Fibroblast of mammary gland (primary cell): ENCODE results near the gene CARD9.
"Not testable (repeated sequence)": the region's sequence is repeated elsewhere in the genome, so short reads cannot be mapped to it uniquely, and the experiment has no call there.

Source experiments
- DNase-seq: peaks from one replicate; pipeline ENCODE4 v3.0.0-alpha.2; 2010; ENCODE audit warnings: low read depth
- H3K4me3 ChIP-seq: 2 replicates; pipeline ENCODE4 v1.5.1; 2011; ENCODE audit warnings: low read depth, mild to moderate bottlenecking, low read length, moderate library complexity; ENCODE audit not compliant: control insufficient read depth
- TF ChIP-seq, protein P1 (sequence below): conservative IDR thresholded peaks from 2 replicates; pipeline ENCODE4 v1.5.1; 2011; ENCODE audit warnings: low read depth, low read length, inconsistent platforms; ENCODE audit not compliant: control insufficient read depth, insufficient read depth

Gene CARD9

DNA sequence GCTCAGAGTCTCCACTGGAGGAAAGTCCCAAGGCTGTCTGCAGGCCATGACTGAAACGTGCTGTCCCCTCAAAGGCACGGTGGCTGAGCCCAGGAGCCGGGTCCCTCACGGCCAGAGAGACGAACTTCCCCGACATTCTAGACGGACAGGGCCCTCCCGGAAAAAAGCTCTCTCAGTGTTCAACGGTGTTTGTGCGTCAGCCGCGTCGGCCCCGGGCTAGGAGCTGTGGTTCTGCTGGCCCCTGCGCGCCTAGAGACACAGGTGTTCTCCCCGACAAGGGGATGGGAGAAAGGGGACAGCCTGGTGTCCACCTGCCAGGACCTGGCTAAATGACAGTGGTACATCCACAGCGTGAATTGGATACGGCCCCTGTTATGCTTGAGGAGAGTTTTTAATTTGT lies 51.9 kb downstream of the CARD9 start:
- H3K4me3 ChIP-seq, result no peak overlapping the region
- no peak for DNase-seq
- TF ChIP-seq, protein P1, sequence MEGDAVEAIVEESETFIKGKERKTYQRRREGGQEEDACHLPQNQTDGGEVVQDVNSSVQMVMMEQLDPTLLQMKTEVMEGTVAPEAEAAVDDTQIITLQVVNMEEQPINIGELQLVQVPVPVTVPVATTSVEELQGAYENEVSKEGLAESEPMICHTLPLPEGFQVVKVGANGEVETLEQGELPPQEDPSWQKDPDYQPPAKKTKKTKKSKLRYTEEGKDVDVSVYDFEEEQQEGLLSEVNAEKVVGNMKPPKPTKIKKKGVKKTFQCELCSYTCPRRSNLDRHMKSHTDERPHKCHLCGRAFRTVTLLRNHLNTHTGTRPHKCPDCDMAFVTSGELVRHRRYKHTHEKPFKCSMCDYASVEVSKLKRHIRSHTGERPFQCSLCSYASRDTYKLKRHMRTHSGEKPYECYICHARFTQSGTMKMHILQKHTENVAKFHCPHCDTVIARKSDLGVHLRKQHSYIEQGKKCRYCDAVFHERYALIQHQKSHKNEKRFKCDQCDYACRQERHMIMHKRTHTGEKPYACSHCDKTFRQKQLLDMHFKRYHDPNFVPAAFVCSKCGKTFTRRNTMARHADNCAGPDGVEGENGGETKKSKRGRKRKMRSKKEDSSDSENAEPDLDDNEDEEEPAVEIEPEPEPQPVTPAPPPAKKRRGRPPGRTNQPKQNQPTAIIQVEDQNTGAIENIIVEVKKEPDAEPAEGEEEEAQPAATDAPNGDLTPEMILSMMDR, result no peak

DNA sequence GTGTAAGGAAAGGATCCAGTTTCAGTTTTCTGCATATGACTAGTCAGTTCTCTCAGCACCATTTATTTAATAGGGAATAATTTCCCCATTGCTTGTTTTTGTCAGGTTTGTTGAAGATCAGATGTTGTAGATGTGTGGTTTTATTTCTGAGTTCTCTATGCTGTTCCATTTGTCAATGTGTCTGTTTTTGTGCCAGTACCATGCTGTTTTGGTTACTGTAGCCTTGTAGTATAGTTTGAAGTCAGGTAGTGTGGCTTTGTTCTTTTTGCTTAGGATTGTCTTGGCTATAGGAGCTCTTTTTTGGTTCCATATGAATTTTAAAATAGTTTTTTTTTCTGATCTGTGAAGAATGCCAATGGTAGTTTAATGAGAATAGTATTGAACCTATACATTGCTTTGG lies 52.5 kb downstream of the CARD9 start:
- H3K4me3 ChIP-seq, DNase-seq: not testable (repeated sequence)

GRCh38 chr9:136319955-136320354 lies 53.5 kb downstream of the CARD9 start:
- not testable (repeated sequence) for H3K4me3 ChIP-seq, DNase-seq

GRCh38 chr9:136319244-136319643 lies 54.2 kb downstream of the CARD9 start:
- not testable (repeated sequence) for H3K4me3 ChIP-seq, DNase-seq

GRCh38 chr9:136318776-136319241 lies 54.7 kb downstream of the CARD9 start:
- no peak overlapping the region for H3K4me3 ChIP-seq
- DNase-seq, result no peak
- TF ChIP-seq, protein P1, result no peak

DNA sequence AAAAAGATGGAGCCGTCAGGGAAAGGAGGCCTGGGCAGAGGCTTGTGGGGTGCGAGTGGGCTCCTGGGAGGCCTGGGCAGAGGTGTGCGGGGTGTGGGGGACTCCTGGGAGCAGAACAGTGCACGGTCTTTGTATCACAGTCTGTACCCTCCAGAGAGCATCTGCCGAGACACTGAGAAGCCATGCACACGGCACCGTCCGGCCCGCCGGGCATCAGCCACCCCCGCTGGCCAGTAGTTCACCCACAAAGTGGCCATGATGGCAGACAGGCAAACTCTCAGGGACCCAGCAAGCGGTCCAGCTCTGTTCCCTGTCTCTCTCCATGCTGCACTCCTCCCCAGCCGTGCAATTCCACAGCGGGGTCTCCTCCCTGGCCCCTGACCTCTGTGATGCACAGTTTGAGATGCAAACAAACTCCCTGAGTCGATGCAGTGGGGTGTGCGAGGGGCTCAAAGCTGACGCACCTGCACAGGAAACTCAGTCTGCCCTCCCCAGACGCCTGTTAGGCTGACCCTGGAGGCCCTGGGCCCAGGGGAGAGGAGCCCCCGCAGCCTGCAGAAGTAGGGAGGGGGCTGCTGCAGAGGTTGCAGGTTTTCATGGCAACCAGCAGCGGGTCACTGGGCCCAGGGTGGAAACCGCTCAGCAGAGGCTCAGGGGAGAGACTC lies 55.2 kb downstream of the CARD9 start:
- no peak overlapping the region for H3K4me3 ChIP-seq
- TF ChIP-seq, protein P1, result no peak
- DNase-seq, result no peak

DNA sequence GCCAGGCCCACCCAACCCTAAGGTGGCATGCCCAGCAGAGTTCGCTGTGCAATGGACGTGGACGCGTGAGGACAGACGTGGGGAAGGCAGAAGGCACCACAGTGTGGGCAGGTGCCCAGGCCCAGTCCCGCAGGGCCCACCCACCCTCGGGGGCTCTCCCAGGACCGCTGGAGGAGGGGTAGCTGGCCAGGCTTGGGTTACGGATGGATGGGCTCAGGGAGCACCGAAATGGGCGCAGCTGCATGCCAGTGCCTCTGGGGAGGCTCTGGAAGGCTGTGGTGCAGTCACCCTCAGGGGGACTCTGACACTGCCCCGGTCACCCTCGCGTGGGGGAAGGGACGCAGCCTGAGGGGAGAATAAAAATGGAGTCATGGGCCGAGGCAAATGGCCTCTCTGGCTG lies 55.8 kb downstream of the CARD9 start:
- H3K4me3 ChIP-seq, result no peak overlapping the region
- DNase-seq, result no peak
- TF ChIP-seq, protein P1, result no peak

DNA sequence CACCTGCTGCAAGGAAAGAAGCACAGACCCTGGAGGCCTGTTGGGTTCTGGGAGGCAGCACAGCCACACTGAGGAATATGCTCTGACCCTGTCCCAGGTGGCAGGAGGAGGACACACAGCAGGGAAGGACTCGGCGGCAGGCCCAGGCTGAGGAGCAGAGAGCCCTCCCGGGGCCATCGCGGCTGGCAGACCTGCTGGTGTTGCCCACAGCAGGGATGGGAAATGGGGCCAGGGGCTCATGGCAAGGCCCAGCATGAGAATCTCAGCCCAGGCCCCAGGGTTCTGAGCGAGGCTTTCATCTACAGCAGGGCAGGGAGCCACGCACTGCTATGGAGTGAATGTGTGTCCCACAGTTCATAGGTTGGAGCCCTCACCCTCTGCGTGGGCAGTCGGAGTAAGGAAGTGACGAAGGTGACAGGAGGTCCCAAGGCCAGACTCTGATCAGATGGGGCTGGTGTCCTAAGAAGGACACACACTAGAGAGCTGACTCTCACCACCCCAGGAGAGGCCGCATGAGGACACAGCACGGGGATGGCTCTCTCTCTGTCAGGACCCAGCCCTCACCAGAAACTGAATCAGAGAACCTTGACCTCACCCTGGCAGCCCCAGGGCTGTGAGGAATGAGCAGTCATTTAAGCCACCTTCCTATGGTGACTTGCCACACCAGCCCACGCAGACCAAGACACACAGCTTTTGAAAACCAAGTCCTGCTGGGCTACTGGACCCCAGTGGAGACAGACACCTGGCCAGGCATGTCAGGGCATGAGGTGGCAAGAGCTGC lies 56.4 kb downstream of the CARD9 start:
- H3K4me3 ChIP-seq, result no peak overlapping the region
- DNase-seq, result no peak
- TF ChIP-seq, protein P1, result no peak
